GM19035 (cell line): Measurements from ENCODE around the gene PIK3C2A.
"Not testable (repeated sequence)": the region's sequence is repeated elsewhere in the genome, so short reads cannot be mapped to it uniquely, and the experiment has no call there.

Experiments used
- ATAC-seq: cut with Tn5 transposase; IDR thresholded peaks from one replicate; pipeline ENCODE4 v1.9.1; 2021; ENCODE audit not compliant: unreplicated experiment

The PIK3C2A gene

GRCh38 chr11:17207317-17208256 lies at the start of gene PIK3C2A:
Gene PIK3C2A (minus strand): TSS chr11:17207986. CDS start chr11:17169741, 38,245 bp downstream.
- peak; percentile 98 for ATAC-seq

GRCh38 chr11:17257196-17257595 lies 49.4 kb upstream of the PIK3C2A start:
- no peak for ATAC-seq

- no peak for ATAC-seq
Observed at GRCh38 chr11:17256512-17256911, 48.7 kb upstream of the PIK3C2A start.

GRCh38 chr11:17252704-17253103 lies 44.9 kb upstream of the PIK3C2A start:
- ATAC-seq = no peak

GRCh38 chr11:17250561-17251350 lies 43.0 kb upstream of the PIK3C2A start:
- no peak for ATAC-seq

GRCh38 chr11:17244046-17244445 lies 36.3 kb upstream of the PIK3C2A start:
- ATAC-seq = peak; percentile 84

- ATAC-seq = not testable (repeated sequence)
Observed at GRCh38 chr11:17242954-17243353, 35.2 kb upstream of the PIK3C2A start.

GRCh38 chr11:17240780-17241179 lies 33.0 kb upstream of the PIK3C2A start:
- no peak for ATAC-seq

- not testable (repeated sequence) for ATAC-seq
Observed at GRCh38 chr11:17239927-17240326, 32.1 kb upstream of the PIK3C2A start.

GRCh38 chr11:17238377-17238776 lies 30.6 kb upstream of the PIK3C2A start:
- no peak for ATAC-seq

- no peak for ATAC-seq
Observed at GRCh38 chr11:17233101-17233500, 25.3 kb upstream of the PIK3C2A start.

GRCh38 chr11:17230867-17231851 lies 23.4 kb upstream of the PIK3C2A start:
- ATAC-seq = peak; percentile 90

GRCh38 chr11:17229481-17230152 lies 21.8 kb upstream of the PIK3C2A start:
- ATAC-seq = no peak

GRCh38 chr11:17228186-17228925 lies 20.6 kb upstream of the PIK3C2A start:
- not testable (repeated sequence) for ATAC-seq

GRCh38 chr11:17224727-17225126 lies 16.9 kb upstream of the PIK3C2A start:
- no peak for ATAC-seq

- ATAC-seq = no peak
Observed at GRCh38 chr11:17221968-17222367, 14.2 kb upstream of the PIK3C2A start.

GRCh38 chr11:17219016-17219415 lies 11.2 kb upstream of the PIK3C2A start:
- no peak for ATAC-seq

- ATAC-seq = no peak
Observed at GRCh38 chr11:17218403-17218802, 10.6 kb upstream of the PIK3C2A start.

- ATAC-seq = no peak
Observed at GRCh38 chr11:17217401-17217800, 9.6 kb upstream of the PIK3C2A start.
